Measurements from ENCODE around the gene SRGAP1.

GRCh38 chr12:63924781-63925180, 80.3 kb downstream of the SRGAP1 start:
- TF ChIP-seq CTCF (IDR thresholded peaks at IDR 0.05), result no peak
- no peak for TF ChIP-seq POLR2A (IDR thresholded peaks at IDR 0.05)

Measured in right lobe of liver (tissue), 4 donors.